ENCODE measurements around the gene NFAT5.
"Not testable (repeated sequence)": the region's sequence is repeated elsewhere in the genome, so short reads cannot be mapped to it uniquely, and the experiment has no call there.

The NFAT5 gene

DNA sequence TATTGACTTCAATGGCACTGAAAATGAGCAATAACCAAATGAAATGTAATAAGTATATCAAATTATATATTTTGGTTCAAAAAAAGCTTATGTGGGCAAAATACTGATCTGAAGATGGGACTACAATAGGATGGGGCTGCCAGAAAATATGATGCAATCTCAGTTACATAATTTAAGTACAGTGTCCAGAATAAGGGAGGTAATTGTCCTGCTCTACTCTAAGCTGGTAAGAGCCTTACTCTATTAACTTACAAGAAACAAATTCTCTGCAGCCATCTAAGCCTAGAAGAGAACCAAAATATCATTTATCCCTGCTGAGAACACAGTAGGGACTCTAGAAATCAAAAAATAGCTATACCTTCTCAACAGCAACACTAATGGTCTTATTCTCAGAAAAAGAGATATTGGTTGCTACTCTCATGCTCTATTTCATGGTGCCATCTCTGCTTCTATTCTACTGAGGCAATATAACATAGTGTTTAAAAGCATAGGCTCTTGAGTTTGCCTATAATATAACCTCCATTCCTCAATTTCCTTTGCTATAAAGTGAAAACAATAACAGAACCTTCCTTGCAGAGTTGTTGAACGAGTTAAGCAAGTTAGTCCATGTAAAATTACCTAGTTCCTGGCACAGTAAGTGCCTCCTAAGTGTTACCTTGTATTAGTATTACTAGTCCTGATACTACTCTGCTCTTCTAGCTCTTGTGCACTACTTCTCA is 140.6 kb downstream of the NFAT5 start:
- DNase-seq (ENCODE audit: low read depth in 2 of 2), result no peak

DNA sequence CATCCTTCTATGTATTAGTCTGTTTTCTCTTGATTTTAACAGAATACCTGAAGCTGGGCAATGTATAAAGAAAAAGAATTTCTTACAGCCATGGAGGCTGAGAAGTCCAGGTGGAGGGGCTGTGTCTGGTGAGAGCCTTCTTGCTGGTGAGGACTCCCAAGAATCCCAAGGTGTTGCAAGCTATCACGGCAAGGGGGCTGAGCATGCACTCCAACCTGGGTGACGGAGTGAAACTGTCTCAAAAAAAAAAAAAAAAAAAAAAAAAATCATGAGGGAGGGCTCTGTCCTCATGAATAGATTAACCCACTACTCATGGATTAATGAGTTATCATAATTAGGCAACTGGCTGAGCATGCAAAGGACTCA is 141.2 kb downstream of the NFAT5 start:
- no peak for DNase-seq (ENCODE audit: low read depth in 2 of 2)

DNA sequence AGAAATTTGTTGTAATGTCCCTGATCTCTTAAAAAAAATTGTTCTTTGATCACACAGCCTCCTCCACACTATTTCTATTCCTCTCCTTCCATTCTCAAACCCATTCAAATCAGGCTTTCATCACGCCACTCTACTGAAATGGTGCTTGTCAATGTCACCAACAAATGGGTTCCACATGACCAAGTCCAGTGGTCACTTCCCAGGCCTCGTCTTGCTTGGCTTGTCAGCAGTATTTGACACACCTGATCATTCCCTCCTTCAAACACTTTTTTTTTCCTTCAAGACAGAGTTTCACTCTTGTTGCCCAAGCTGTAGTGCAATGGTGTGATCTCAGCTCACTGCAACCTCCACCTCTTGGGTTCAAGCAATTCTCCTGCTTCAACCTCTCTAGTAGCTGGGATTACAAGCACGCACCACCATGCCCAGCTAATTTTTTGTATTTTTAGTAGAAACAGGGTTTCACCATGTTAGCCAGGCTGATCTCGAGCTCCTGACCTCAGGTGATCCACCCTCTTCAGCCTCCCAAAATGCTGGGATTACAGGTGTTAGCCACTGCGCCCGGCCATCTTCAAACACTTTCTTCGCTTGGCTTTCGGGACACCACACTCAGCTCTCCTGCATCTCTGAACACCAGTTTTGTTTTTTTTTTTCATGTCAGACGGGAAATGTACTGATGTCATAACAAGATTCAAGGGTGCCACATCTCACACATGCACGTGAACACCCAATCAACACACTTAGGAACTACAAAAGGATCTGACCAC is 142.3 kb downstream of the NFAT5 start:
- no peak for DNase-seq (ENCODE audit: low read depth in 2 of 2)

DNA sequence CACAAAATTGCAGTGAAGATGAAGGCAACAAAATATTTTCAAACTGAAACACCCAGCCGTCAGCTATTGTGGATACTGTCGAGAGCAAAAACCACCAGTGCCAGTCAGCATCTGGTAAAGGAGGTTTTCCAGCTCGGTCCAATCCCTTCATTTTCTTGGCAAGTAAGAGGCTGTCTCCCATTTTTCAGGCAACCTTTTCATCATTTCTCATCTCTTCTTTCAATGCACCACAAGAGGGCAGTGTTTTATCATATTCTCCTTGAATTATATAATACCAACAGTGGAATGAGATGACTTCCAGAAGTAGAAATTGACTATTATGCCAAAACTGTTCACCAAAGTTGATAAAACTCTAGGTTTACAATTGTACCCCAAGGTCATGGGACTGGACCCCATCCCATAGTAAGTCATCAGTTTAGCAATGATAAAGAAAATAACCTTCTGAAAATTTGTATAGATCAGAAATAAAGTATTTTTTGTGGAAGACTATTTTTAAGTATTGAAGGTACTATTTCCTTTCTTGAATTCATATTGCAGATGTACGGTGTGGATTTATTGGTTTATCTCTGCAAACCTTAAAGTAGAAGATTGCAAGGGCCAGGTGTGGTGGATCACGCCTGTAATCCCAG is 143.8 kb downstream of the NFAT5 start:
- peak; percentile 44 to 58 for DNase-seq (ENCODE audit: low read depth in 2 of 2)

DNA sequence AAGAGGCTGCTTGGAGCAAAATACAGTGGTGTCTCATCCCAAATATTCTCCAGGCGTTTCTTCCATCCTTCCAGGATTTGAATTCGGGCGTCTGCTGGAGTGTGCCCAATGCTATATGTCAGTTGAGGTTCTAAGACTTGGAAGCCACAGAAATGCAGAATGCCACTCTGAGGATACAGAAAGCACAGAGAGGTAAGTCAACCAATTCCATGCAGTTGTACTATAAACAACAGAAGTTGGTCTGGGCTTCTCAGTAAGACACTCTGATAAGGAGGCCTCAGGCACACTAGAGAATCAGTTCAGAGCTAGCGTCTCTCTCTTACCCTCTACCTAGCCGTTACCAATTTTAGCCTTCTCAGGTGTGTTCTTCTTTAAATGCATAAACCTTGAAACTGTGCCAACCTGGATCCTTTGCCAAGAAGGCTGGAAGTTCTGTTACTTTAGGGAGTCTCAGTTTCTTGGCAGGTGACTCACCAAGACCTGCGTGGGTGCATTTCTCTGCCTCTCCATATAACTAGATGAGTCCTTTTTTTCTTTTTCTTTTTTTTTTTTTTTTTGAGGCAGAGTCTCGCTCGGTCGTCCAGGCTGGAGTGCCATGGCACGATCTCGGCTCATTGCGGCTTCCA is 145.5 kb downstream of the NFAT5 start:
- no peak for DNase-seq (ENCODE audit: low read depth in 2 of 2)

DNA sequence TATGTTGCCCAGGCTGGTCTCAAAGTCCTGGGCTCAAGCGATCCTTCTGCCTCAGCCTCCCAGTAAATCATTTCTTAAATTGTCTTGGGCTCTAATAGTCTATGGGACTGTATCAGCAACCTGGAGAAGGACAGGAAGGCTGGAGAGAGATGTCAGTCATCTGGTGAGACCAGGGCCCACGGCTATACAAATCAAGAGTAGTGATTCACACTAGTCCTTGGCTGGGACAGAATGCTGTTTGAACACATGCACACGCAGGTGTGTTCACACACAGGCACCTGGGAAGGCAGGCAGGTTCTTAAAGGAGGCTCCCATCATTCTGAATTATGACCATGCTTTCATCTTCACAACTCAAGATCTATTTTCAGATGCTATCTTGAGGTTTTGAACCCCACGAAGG is 146.5 kb downstream of the NFAT5 start:
- DNase-seq (ENCODE audit: low read depth in 2 of 2), result no peak

DNA sequence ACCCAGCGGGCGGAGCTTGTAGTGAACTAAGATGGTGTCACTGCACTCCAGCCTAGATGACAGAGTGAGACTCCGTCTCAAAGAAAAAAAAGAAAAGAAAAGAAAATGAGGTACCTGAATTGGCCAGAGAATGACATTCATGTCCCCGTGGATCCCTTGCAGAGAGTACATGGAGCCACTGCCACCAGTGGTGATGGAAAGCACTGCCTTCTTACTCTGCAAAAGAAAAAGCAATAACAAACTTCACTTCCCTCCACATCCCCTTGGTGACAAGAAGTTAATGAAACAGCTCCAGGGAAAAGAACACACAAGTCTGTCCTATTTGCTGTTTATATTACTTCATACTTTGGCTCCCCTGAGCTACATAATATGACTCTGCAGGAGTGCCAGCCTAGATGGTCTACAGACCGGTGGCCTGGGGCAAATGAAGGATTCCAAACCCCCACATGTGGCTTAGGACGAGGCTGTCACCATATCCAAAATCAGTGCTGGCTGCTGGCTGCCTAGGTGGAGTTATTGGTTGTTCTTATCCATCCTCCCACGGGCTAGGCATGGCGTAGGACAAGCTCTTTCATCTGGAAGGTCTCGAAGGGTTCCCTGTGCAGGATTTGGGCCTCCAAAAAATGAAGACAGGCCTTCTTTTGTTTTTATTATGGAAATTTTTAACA is 147.3 kb downstream of the NFAT5 start:
- DNase-seq (ENCODE audit: low read depth in 2 of 2), result no peak

DNA sequence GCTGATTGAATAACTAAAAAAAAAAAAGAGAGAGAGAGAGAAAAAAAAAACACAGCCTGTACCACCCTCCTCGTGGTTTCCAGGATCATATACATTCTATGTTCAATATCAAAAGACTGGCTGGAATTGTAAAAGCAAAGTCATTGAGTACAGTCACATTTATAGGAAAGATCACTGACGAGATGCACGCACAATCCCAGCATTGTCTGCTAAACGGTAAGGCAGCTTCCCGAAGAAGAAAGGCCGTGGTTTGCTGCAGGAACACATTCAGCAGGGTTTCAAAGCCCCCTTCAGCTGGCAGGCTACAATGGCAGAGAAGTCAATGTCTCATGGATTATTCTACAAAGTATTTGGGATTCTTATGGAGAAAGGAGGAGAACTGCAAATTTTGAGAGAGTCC is 151.3 kb downstream of the NFAT5 start:
- no peak for DNase-seq (ENCODE audit: low read depth in 2 of 2)

DNA sequence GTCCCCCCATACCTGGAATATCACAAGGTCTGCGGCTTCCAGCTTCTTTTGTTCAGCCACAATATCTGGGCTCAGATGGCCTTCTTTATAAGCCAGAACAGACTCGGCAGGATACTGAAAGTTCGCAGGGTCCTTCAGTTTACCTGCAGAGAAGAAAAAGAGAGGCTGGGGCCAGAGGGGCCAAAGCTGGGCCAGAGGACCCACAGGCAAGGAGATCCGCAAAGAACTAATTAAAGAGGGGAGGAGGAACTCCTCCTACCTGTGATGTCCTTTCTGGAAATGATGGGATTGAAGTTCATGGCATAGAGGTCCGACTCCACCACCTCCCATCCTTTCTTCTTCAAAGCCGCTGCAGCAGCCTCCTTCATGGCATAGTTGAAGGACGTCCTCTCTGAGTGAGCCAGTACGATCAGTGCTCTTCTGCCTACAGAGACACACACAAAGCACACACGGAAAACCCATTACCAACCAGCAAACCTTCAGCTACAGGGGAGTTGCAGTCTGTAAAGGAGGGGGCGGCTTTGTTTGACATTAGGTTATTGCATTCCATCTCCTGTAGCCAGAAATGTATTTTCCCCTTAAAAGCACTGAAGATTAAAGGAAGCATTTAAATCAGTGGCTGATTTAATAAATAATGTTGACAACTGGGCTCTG is 152.5 kb downstream of the NFAT5 start:
- no peak for DNase-seq (ENCODE audit: low read depth in 2 of 2)

DNA sequence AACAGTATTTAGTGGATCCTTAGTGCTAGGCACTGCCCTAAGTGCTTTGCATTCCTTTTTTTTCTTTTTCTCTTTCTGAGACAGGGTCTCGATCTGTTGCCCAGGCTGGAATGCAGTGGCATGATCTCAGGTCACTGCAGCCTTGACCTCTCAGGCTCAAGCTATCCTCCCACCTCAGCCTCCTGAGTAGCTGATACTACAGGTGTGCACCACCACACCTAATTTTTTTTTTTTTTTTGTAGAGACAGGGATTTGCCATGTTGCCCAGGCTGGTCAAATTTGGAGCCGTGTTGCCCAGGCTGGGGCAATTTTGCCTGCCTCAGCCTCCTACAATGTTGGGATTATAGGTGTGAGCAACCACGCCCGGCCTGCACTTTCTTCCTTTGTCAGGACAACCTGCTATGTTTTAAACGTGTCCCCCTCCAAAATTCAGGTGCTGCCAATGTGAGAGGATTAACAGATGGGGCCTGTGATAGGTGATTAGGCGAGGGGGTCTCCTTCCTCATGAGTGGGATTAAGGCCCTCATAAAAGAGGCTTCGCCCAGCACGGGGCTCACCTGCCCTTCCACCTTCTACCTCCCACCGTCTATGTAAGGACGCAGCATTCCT is 155.2 kb downstream of the NFAT5 start:
- DNase-seq (ENCODE audit: low read depth in 2 of 2), result no peak

DNA sequence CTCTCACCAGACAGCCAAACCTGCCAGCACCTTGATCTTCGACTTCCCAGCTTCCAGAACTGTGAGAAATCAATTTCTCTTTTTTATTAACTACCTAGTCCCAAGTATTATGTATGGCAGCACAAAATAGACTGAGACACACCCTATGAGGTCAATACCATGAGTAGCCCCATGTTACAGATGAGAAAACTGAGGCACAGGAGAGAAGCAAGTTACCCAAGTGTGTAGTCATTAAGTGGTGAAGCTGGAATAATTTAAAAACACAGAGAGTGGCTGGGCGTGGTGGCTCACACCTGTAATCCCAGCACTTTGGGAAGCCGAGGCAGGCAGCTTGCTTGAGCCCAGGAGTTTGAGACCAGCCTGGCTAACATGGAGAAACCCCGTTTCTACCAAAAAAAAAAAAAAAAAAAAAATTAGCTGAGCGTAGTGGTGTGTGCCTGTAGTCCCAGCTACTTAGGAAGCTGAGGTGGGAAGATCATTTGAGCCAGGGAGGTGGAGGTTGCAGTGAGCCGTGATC is 155.7 kb downstream of the NFAT5 start:
- DNase-seq (ENCODE audit: low read depth in 2 of 2), result no peak

DNA sequence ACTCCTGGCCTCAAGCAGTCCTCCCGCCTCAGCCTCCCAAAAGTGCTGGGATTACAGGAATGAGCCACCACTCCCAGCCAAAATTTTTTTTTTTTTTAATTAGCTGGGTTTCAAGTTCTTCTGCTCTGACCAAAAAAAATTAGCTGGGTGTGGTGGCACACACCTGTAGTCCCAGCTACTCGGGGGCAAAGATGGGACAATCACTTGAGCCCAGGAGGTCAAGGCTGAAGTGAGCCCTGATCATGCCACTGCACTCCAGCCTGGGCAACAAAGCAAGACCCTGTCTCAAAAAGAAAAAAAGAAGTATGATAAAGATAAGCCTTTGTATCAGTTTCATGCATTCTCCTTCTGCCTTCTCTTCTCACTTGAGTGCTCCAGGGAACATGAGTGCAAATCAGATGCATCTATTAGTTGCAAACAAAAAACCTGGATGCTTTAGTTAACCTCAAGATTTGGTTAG is 158.7 kb downstream of the NFAT5 start:
- no peak for DNase-seq (ENCODE audit: low read depth in 2 of 2)

DNA sequence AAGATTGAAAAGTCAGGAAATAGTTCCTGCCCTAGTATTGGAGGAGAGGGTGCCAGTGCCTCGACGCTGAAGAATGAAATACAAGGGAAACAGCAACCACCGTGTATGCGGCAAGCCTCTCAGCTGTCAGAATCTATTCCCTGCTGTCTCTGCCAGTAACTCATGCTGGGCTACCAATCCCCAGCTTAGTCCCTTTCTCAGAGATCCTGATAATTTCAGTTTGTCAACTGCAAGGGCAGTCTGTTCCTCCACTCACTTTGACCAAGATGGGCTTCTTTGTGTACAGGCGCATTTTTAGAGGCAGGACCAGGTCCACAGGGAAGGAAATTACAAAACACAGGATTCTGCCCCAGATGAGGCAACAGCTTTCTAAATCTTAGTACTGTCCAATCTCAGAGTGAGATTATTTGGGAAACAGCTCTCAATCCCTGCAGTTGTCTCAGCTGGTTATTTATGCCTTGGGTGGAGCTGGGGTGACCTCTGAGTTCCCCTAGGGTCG is 159.3 kb downstream of the NFAT5 start:
- no peak for DNase-seq (ENCODE audit: low read depth in 2 of 2)

DNA sequence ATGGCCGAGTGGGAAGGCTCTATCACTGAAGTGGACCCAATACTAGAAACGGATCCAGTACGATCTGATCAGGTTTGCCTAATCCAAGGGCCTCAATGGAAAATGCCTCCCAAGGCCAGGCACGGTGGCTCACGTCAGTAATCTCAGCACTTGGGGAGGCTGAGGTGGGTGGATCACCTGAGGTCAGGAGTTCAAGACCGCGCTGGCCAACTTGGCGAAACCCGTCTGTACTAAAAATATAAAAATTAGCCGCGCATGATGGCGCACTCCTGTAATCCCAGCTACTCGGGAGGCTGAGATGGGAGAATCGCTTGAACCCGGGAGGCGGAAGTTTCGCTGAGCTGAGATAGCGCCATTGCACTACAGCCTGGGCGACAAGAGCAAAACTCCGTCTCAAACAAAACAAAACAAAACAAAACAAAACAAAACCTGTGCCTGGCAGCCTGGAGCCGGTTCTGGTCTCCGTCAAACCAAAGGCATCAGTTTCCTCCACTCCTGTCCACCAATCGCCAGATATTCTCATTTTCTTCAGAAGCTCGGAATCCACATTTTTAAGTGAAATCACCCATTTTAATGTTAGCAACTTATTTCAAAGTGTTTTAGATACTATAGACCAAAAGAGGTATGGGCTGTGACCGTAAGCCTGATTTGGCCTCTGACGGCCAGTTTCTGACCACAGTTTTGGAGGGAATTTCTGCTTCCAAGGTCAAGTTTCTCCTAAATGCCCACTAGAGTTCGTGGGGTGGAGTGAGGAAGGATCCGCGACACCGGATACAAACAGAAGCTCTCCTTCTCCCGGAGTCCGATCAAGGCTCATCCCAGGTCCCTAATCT is 159.9 kb downstream of the NFAT5 start:
- no peak for DNase-seq (ENCODE audit: low read depth in 2 of 2)

DNA sequence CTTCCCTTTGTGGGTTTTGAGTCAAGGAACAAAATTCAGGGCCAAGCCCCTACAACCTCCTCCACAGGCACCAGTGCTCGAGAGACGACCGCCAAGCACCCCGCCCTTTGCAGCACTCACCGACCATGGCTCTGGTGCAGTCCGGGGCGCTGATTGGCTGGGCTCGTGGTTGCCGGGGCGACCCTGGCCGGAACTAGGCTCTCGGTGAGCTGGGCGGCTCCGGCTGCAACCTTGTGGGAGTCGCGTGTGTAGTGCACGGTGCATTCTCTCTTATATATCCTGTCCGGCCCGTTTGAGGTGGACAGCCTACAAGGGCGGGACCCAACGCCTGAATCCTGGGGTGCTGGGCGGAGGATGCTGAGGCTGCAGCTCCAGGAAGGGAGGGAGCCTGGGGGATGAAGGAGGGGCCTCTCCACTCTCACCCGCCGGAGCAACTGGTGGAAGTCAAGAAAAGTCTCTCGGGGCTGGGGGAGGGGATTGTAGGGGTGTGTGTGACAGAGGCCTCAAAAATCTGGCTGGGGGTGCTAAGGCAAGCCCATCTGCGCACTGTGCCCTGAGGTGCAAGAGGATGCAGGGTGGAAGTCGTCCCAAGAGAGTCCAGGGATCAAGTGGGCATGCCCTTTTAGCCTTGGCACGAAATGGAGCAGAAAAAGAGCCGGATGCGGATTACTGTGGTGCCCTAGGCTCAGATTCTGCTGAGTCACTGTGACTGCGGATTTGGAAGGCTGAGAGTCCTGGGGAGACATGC is 160.7 kb downstream of the NFAT5 start, which contains the start of gene NQO1:
Gene NQO1, minus strand, starts transcription at position 248 of the 748 bp plus-strand sequence. Its CDS starts 121 bp downstream, at position 127.
- DNase-seq (ENCODE audit: low read depth in 2 of 2), result peak; percentile 89 to 90

DNA sequence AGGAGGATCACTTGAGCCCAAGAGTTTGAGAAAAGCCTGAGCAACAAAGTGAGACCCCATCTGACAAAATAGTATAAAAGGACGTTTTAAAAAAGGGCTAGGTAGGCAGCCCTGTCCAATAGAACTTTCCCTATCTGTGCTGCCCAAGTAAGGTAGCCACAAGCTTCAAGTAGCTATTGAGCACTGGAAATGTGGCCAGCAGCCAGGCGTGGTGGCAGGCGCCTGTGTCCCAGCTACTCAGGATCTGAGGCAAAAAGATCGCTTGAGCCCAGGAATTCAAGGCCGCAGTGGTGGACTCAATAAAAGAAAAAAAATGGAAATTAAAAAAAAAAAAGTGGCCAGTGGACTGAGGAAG is 162.1 kb downstream of the NFAT5 start:
- DNase-seq (ENCODE audit: low read depth in 2 of 2), result no peak

DNA sequence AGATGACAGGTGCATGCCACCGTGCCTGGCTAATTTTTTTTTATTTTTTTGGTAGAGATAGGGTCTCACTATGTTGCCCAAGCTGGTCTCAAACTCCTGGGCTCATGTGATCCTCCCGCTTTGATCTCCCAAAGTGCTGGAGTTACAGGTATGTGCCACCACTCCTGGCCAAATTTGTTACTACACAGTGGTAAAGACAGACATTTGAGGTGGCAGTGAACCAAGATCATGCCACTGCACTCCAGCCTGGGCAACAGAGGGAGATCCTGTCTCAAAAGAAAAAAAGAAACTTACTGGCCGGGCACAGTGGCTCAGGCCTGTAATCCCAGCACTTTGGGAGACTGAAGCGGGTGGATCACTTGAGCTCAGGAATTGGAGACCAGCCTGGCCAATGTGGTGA is 163.3 kb downstream of the NFAT5 start:
- not testable (repeated sequence) for DNase-seq (ENCODE audit: low read depth in 2 of 2)

DNA sequence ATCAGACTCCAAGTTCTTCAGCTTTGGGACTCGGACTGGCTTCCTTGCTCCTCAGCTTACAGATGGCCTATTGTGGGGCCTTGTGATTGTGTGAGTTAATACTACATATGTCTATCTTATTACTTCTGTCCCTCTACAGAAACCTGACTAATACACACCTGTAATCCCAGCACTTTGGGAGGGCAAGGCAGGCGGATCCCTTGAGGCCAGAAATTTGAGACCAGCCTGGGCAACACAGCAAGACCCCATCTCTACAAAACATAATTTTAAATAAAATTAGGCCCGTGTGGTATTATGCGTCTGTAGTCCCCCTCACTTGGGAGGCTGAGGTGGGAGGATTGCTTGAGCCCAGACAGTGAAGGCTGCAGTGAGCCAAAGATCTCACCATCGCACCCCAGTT is 165.5 kb downstream of the NFAT5 start:
- not testable (repeated sequence) for DNase-seq (ENCODE audit: low read depth in 2 of 2)

DNA sequence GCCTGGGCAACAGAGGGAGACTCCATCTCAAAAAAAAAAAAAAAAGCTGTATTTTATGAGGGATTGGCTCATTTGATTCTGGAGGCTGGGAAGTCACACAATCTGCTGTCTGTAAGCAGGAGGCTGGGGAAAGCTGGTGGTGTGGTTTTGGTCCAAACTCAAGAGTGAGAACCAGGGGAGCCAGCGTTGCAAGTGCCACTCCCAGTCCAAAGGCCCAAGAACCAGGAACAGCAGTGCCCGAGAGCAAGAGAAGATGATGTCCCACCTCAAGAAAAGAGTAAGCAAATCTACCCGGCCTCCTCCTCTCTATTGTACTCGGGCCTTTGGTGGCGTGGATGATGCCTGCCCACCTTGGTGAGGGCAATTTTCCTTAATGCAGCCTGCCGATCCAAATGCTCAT is 166.3 kb downstream of the NFAT5 start:
- no peak for DNase-seq (ENCODE audit: low read depth in 2 of 2)

Data from fibroblast of skin of left quadriceps (primary cell).